ENCODE data around the gene MAST4.

DNA sequence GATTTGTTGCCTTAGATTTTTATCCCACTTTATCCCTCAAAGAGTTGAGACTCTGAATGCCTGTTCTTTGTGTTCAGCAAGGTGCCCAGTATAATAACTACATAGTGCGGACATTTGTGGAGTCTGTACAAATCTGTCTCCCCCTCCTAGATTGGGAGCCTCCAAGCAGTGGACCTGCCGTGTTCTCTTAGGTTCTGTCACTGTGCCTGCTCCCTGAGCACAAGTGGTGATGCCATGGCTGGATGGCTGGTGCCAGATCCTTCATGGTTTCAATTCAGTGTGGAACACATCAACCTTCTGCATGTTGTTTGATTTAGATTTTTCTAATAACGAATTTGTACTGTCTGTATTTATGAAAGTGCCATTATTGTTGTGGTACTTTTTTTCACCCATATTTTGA, 307.5 kb downstream of the MAST4 start:
- TF ChIP-seq ZNF350 (tag by site-specific recombination; IDR thresholded peaks at IDR 0.05) (no peak), MZF1 (tag by site-specific recombination; IDR thresholded peaks at IDR 0.05; ENCODE audit: borderline replicate concordance) (no peak), ZBTB20 (tag by site-specific recombination; IDR thresholded peaks at IDR 0.05) (no peak), ZNF335 (tag by site-specific recombination; conservative IDR thresholded peaks at IDR 0.05) (no peak)
- TF ChIP-seq, protein P1, sequence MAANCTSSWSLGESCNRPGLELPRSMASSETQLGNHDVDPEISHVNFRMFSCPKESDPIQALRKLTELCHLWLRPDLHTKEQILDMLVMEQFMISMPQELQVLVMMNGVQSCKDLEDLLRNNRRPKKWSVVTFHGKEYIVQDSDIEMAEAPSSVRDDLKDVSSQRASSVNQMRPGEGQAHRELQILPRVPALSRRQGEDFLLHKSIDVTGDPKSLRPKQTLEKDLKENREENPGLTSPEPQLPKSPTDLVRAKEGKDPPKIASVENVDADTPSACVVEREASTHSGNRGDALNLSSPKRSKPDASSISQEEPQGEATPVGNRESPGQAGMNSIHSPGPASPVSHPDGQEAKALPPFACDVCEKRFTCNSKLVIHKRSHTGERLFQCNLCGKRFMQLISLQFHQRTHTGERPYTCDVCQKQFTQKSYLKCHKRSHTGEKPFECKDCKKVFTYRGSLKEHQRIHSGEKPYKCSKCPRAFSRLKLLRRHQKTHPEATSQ (tag by site-specific recombination; IDR thresholded peaks at IDR 0.05), result no peak
- TF ChIP-seq, protein P2, sequence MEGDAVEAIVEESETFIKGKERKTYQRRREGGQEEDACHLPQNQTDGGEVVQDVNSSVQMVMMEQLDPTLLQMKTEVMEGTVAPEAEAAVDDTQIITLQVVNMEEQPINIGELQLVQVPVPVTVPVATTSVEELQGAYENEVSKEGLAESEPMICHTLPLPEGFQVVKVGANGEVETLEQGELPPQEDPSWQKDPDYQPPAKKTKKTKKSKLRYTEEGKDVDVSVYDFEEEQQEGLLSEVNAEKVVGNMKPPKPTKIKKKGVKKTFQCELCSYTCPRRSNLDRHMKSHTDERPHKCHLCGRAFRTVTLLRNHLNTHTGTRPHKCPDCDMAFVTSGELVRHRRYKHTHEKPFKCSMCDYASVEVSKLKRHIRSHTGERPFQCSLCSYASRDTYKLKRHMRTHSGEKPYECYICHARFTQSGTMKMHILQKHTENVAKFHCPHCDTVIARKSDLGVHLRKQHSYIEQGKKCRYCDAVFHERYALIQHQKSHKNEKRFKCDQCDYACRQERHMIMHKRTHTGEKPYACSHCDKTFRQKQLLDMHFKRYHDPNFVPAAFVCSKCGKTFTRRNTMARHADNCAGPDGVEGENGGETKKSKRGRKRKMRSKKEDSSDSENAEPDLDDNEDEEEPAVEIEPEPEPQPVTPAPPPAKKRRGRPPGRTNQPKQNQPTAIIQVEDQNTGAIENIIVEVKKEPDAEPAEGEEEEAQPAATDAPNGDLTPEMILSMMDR (tag by site-specific recombination; IDR thresholded peaks at IDR 0.05), result no peak
- TF ChIP-seq, protein P3, sequence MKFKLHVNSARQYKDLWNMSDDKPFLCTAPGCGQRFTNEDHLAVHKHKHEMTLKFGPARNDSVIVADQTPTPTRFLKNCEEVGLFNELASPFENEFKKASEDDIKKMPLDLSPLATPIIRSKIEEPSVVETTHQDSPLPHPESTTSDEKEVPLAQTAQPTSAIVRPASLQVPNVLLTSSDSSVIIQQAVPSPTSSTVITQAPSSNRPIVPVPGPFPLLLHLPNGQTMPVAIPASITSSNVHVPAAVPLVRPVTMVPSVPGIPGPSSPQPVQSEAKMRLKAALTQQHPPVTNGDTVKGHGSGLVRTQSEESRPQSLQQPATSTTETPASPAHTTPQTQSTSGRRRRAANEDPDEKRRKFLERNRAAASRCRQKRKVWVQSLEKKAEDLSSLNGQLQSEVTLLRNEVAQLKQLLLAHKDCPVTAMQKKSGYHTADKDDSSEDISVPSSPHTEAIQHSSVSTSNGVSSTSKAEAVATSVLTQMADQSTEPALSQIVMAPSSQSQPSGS (tag by site-specific recombination; IDR thresholded peaks at IDR 0.05; ENCODE audit: low read depth), result no peak
- TF ChIP-seq, protein P4, sequence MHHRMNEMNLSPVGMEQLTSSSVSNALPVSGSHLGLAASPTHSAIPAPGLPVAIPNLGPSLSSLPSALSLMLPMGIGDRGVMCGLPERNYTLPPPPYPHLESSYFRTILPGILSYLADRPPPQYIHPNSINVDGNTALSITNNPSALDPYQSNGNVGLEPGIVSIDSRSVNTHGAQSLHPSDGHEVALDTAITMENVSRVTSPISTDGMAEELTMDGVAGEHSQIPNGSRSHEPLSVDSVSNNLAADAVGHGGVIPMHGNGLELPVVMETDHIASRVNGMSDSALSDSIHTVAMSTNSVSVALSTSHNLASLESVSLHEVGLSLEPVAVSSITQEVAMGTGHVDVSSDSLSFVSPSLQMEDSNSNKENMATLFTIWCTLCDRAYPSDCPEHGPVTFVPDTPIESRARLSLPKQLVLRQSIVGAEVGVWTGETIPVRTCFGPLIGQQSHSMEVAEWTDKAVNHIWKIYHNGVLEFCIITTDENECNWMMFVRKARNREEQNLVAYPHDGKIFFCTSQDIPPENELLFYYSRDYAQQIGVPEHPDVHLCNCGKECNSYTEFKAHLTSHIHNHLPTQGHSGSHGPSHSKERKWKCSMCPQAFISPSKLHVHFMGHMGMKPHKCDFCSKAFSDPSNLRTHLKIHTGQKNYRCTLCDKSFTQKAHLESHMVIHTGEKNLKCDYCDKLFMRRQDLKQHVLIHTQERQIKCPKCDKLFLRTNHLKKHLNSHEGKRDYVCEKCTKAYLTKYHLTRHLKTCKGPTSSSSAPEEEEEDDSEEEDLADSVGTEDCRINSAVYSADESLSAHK (tag by site-specific recombination; IDR thresholded peaks at IDR 0.05), result no peak
